HepG2 (cell line): ENCODE data around the gene NEK11. TPM values are rescaled to one million over a fixed set of nuclear protein-coding genes. Genes with fewer than 3 reads are reported as not detected.
A peak's percentile ranks its signal among the peaks of the same experiment; 100 is the strongest.

Experiments
- AGO1 ChIP-seq: fragments of 200-400 bp; formaldehyde crosslinking; IDR thresholded peaks from 2 replicates; pipeline ENCODE4 v1.6.1; 2017; ENCODE audit warnings: mild to moderate bottlenecking, low read depth, low read length, moderate library complexity; ENCODE audit not compliant: poor library complexity, severe bottlenecking
- CBX2 ChIP-seq, 2 experiments: fragments of 200-600 bp in 1 of 2; sonication (generic); formaldehyde crosslinking in 1 of 2; IDR thresholded peaks; 2 replicates each; pipeline versions ENCODE4 v1.7.0 to v1.8.1; 2018 to 2022; ENCODE audit warnings: low read depth in 2 of 2, low read length in 1 of 2, mild to moderate bottlenecking in 1 of 2, missing genetic modification reagents in 1 of 2
- GABPB1 ChIP-seq: IDR thresholded peaks from 2 replicates; pipeline ENCODE4 v1.6.1; 2016; ENCODE audit warnings: mild to moderate bottlenecking, missing genetic modification reagents, moderate library complexity, missing compliant biosample characterization
- KAT8 ChIP-seq: IDR thresholded peaks from 2 replicates; pipeline ENCODE4 v1.6.1; 2016; ENCODE audit warnings: missing genetic modification reagents, missing compliant biosample characterization
- MIXL1 ChIP-seq: IDR thresholded peaks from 2 replicates; pipeline ENCODE4 v1.6.1; 2016
- TSC22D2 ChIP-seq: sonication (generic); formaldehyde crosslinking; IDR thresholded peaks from 2 replicates; pipeline ENCODE4 v1.5.1; 2020; ENCODE audit warnings: missing genetic modification reagents, mild to moderate bottlenecking, borderline replicate concordance
- ZBTB38 ChIP-seq: sonication (generic); formaldehyde crosslinking; IDR thresholded peaks from 2 replicates; pipeline ENCODE4 v1.5.1; 2020; ENCODE audit warnings: mild to moderate bottlenecking, missing genetic modification reagents
- ZNF292 ChIP-seq: sonication (generic); formaldehyde crosslinking; IDR thresholded peaks from 2 replicates; pipeline ENCODE4 v1.8.1; 2022; ENCODE audit warnings: mild to moderate bottlenecking, low read depth, missing genetic modification reagents, borderline replicate concordance
- ZNF451 ChIP-seq: sonication (generic); formaldehyde crosslinking; IDR thresholded peaks from 2 replicates; pipeline ENCODE4 v1.5.0; 2020; ENCODE audit warnings: mild to moderate bottlenecking, missing genetic modification reagents
- ZNF468 ChIP-seq: sonication (generic); formaldehyde crosslinking; IDR thresholded peaks from 2 replicates; pipeline ENCODE4 v1.8.0; 2022; ENCODE audit warnings: mild to moderate bottlenecking, moderate library complexity, missing genetic modification reagents
- ZNF577 ChIP-seq: sonication (generic); formaldehyde crosslinking; IDR thresholded peaks from 2 replicates; pipeline ENCODE4 v1.4.0; 2020; ENCODE audit warnings: mild to moderate bottlenecking, low read depth, missing genetic modification reagents, borderline replicate concordance
- ZNF775 ChIP-seq: sonication (generic); formaldehyde crosslinking; IDR thresholded peaks from 2 replicates; pipeline ENCODE4 v1.4.0; 2020; ENCODE audit warnings: missing genetic modification reagents, mild to moderate bottlenecking, moderate library complexity, borderline replicate concordance
- ZNF800 ChIP-seq: sonication (generic); formaldehyde crosslinking; IDR thresholded peaks from 2 replicates; pipeline ENCODE4 v1.4.0; 2020; ENCODE audit warnings: missing genetic modification reagents
- polyA plus RNA-seq, 8 experiments: library from polyadenylated mRNA; depleted of rRNA in 3 of 8; stranded (reverse) in 7 of 8; unstranded in 1 of 8; fragments of >200 nt; fragmentation: Illumina TruSeq in 4 of 8; extraction: Trizol in 4 of 8; gene quantifications; 2 replicates each; pipeline versions ENCODE4 v1.2.1 to v1.2.3, GENCODE V29; 2011 to 2016; ENCODE audit warnings: low read depth in 4 of 8, missing spikeins in 1 of 8, mixed read lengths in 1 of 8; ENCODE audit not compliant: insufficient read depth in 1 of 8
- total RNA-seq, 5 experiments: library from RNA; depleted of rRNA; stranded (reverse); fragments of >200 nt; fragmentation: Illumina TruSeq; extraction: Trizol; gene quantifications; 2 replicates each; pipeline ENCODE4 v1.2.3, GENCODE V29; 2016; ENCODE audit warnings: low read depth in 1 of 5
- TF ChIP-seq, protein P1 (sequence below): IDR thresholded peaks from 2 replicates; pipeline ENCODE4 v1.6.1; 2016; ENCODE audit warnings: low read depth, missing genetic modification reagents, missing compliant biosample characterization
- TF ChIP-seq, protein P2 (sequence below): sonication (generic); formaldehyde crosslinking; conservative IDR thresholded peaks from 2 replicates; pipeline ENCODE4 v1.8.1; 2023; ENCODE audit warnings: missing genetic modification reagents

The NEK11 gene
- total and polyA plus RNA-seq, 2 of the 13 experiments (the other 11 are each of a cell fraction or from before 2014, with no cell fraction given): 0.95 to 2.2 TPM

- no peak for TF ChIP-seq ZNF800
- TF ChIP-seq ZNF292 (CRISPR knock-in tag): 0 out of 2 replicates have a peak, but pooled peaks have one; percentile 42
- TF ChIP-seq ZNF577 (CRISPR knock-in tag): no peak
- TF ChIP-seq, protein P1, sequence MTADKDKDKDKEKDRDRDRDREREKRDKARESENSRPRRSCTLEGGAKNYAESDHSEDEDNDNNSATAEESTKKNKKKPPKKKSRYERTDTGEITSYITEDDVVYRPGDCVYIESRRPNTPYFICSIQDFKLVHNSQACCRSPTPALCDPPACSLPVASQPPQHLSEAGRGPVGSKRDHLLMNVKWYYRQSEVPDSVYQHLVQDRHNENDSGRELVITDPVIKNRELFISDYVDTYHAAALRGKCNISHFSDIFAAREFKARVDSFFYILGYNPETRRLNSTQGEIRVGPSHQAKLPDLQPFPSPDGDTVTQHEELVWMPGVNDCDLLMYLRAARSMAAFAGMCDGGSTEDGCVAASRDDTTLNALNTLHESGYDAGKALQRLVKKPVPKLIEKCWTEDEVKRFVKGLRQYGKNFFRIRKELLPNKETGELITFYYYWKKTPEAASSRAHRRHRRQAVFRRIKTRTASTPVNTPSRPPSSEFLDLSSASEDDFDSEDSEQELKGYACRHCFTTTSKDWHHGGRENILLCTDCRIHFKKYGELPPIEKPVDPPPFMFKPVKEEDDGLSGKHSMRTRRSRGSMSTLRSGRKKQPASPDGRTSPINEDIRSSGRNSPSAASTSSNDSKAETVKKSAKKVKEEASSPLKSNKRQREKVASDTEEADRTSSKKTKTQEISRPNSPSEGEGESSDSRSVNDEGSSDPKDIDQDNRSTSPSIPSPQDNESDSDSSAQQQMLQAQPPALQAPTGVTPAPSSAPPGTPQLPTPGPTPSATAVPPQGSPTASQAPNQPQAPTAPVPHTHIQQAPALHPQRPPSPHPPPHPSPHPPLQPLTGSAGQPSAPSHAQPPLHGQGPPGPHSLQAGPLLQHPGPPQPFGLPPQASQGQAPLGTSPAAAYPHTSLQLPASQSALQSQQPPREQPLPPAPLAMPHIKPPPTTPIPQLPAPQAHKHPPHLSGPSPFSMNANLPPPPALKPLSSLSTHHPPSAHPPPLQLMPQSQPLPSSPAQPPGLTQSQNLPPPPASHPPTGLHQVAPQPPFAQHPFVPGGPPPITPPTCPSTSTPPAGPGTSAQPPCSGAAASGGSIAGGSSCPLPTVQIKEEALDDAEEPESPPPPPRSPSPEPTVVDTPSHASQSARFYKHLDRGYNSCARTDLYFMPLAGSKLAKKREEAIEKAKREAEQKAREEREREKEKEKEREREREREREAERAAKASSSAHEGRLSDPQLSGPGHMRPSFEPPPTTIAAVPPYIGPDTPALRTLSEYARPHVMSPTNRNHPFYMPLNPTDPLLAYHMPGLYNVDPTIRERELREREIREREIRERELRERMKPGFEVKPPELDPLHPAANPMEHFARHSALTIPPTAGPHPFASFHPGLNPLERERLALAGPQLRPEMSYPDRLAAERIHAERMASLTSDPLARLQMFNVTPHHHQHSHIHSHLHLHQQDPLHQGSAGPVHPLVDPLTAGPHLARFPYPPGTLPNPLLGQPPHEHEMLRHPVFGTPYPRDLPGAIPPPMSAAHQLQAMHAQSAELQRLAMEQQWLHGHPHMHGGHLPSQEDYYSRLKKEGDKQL: no peak
- TF ChIP-seq, protein P2, sequence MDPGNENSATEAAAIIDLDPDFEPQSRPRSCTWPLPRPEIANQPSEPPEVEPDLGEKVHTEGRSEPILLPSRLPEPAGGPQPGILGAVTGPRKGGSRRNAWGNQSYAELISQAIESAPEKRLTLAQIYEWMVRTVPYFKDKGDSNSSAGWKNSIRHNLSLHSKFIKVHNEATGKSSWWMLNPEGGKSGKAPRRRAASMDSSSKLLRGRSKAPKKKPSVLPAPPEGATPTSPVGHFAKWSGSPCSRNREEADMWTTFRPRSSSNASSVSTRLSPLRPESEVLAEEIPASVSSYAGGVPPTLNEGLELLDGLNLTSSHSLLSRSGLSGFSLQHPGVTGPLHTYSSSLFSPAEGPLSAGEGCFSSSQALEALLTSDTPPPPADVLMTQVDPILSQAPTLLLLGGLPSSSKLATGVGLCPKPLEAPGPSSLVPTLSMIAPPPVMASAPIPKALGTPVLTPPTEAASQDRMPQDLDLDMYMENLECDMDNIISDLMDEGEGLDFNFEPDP: no peak
- TF ChIP-seq MIXL1 (CRISPR knock-in tag): 0 out of 2 replicates have a peak, but pooled peaks have one; percentile 13
- no peak for TF ChIP-seq ZNF451
- TF ChIP-seq KAT8 (CRISPR knock-in tag): peak; percentile 94
- TF ChIP-seq AGO1: peak; percentile 71
- TF ChIP-seq TSC22D2 (CRISPR knock-in tag): peak; percentile 34; the same call in 1 of the 2 replicates
- TF ChIP-seq ZNF775 (CRISPR knock-in tag): no peak
- no peak for TF ChIP-seq CBX2 (IDR thresholded peaks at IDR 0.05; ENCODE audit: low read depth, low read length)
- no peak for TF ChIP-seq CBX2 (CRISPR knock-in tag; IDR thresholded peaks at IDR 0.05; ENCODE audit: low read depth)
- peak; percentile 94 for TF ChIP-seq GABPB1 (CRISPR knock-in tag)
- TF ChIP-seq ZNF468 (CRISPR knock-in tag): no peak
- TF ChIP-seq ZBTB38: no peak; the same call in 1 of the 2 replicates
These were observed at the start of gene NEK11, which contains the start of gene ASTE1 (continued) for GRCh38 chr3:131026321-131027151.
